KG1 (cell line): ENCODE measurements around the gene DMAC2.
"Not testable (repeated sequence)": the region's sequence is repeated elsewhere in the genome, so short reads cannot be mapped to it uniquely, and the experiment has no call there.

Source experiments
- DNase-seq: peaks from one replicate; lab custom pipeline; 2025; lab: John Stamatoyannopoulos, UW

DMAC2 gene

GRCh38 chr19:41439441-41440222 is at the start of gene DMAC2:
Gene DMAC2 (minus strand): TSS chr19:41439912. CDS start chr19:41439899, 13 bp downstream.
- DNase-seq: peak; percentile 90

GRCh38 chr19:41486953-41487352 is 47.2 kb upstream of the DMAC2 start:
- DNase-seq: not testable (repeated sequence)

- DNase-seq: no peak
Measured at GRCh38 chr19:41484822-41485221, 45.1 kb upstream of the DMAC2 start.

GRCh38 chr19:41480336-41480735 is 40.6 kb upstream of the DMAC2 start:
- DNase-seq: no peak

- no peak for DNase-seq
Measured at GRCh38 chr19:41479757-41480191, 40.1 kb upstream of the DMAC2 start.

GRCh38 chr19:41478875-41479756 is 39.4 kb upstream of the DMAC2 start:
- no peak for DNase-seq

GRCh38 chr19:41478171-41478570 is 38.5 kb upstream of the DMAC2 start:
- DNase-seq: no peak

- no peak for DNase-seq
Measured at GRCh38 chr19:41476583-41476982, 36.9 kb upstream of the DMAC2 start.

- DNase-seq: not testable (repeated sequence)
Measured at GRCh38 chr19:41463257-41464256, 23.8 kb upstream of the DMAC2 start.

- no peak for DNase-seq
Measured at GRCh38 chr19:41462497-41462896, 22.8 kb upstream of the DMAC2 start.

- no peak for DNase-seq
Measured at GRCh38 chr19:41457241-41457640, 17.5 kb upstream of the DMAC2 start.

GRCh38 chr19:41456342-41456918 is 16.7 kb upstream of the DMAC2 start:
- DNase-seq: no peak

GRCh38 chr19:41455936-41456335 is 16.2 kb upstream of the DMAC2 start:
- DNase-seq: no peak

GRCh38 chr19:41452584-41453275 is 13.0 kb upstream of the DMAC2 start:
- DNase-seq: no peak

GRCh38 chr19:41449865-41450178 is 10.1 kb upstream of the DMAC2 start:
- no peak for DNase-seq

GRCh38 chr19:41449079-41449864 is 9.6 kb upstream of the DMAC2 start:
- peak; percentile 40 for DNase-seq

- DNase-seq: no peak
Measured at GRCh38 chr19:41447732-41448332, 8.1 kb upstream of the DMAC2 start.

GRCh38 chr19:41445575-41445974 is 5.9 kb upstream of the DMAC2 start:
- DNase-seq: no peak

- no peak for DNase-seq
Measured at GRCh38 chr19:41443813-41444455, 4.2 kb upstream of the DMAC2 start.
